Uterus (tissue), 4 donors: ENCODE measurements around the gene FAM228A. TPM values are rescaled to one million over a fixed set of nuclear protein-coding genes. Genes with fewer than 3 reads are reported as not detected.

Source experiments
- DNase-seq, 2 donors: peaks; one replicate each; pipeline ENCODE4 v3.0.0-alpha.2; 2019 to 2020
- H3K27ac ChIP-seq, 2 donors: fragments of 200-600 bp; sonication (generic); 1 replicate in 1 of 2; 2 replicates in 1 of 2; pipeline ENCODE4 v1.5.1; 2016 to 2018
- H3K27me3 ChIP-seq, 2 donors: fragments of 200-600 bp; sonication (generic); one replicate each; pipeline ENCODE4 v1.5.1; 2018 to 2019; ENCODE audit warnings: control low read depth in 1 of 2
- H3K36me3 ChIP-seq, 2 donors: fragments of 200-600 bp; sonication (generic); one replicate each; pipeline ENCODE4 v1.5.1; 2019; ENCODE audit warnings: control low read depth in 1 of 2
- H3K4me1 ChIP-seq, 2 donors: fragments of 200-600 bp; sonication (generic); one replicate each; pipeline ENCODE4 v1.5.1; 2018 to 2019; ENCODE audit warnings: control low read depth in 1 of 2
- H3K4me3 ChIP-seq, 2 donors: fragments of 200-600 bp; sonication (generic); 1 replicate in 1 of 2; 2 replicates in 1 of 2; pipeline ENCODE4 v1.5.1; 2018 to 2019; ENCODE audit warnings: mild to moderate bottlenecking in 1 of 2
- H3K9me3 ChIP-seq, 2 donors: fragments of 200-600 bp; sonication (generic); one replicate each; pipeline ENCODE4 v1.5.1; 2019; ENCODE audit warnings: control low read depth in 1 of 2
- CTCF ChIP-seq, 4 experiments: fragments of 200-600 bp in 2 of 4; fragments of 450-650 bp in 2 of 4; sonication (generic) in 2 of 4; IDR thresholded peaks; one replicate each; pipeline ENCODE4 v1.5.1; 2016 to 2019; ENCODE audit warnings: antibody characterized with exemption in 4 of 4, mild to moderate bottlenecking in 2 of 4, moderate library complexity in 1 of 4
- POLR2A ChIP-seq, 2 donors: fragments of 450-650 bp; IDR thresholded peaks; one replicate each; pipeline ENCODE4 v1.6.1; 2016; ENCODE audit warnings: antibody characterized with exemption in 2 of 2, mild to moderate bottlenecking in 1 of 2, moderate library complexity in 1 of 2
- intact Hi-C: fragments of 100-400 bp; cut with DNase I; formaldehyde crosslinking; loops from one replicate; pipeline ENCODE4 v1.15.1; 2023; ENCODE audit warnings: low total_unique reads
- total RNA-seq, 4 donors: library from RNA; depleted of rRNA in 3 of 4; stranded (reverse); fragments of >200 nt in 3 of 4; gene quantifications; one replicate each; pipeline versions ENCODE4 v1.1.0 to v1.2.4, GENCODE V29; 2014 to 2023
- donor health status: DM: yes; HTN: yes; CAD: no.

The FAM228A gene
- total RNA-seq, 4 donors from 2014 or later, result 1.4 to 3.1 (median 3.0) TPM; not detected in 1

GRCh38 chr2:24205131-24205530 lies 30.3 kb downstream of the FAM228A start:
- no peaks in the 10 kb centered on the region for H3K27me3 ChIP-seq
- no peak overlapping the region for H3K27ac ChIP-seq
- H3K9me3 ChIP-seq, result no peaks in the 10 kb centered on the region
- no peak overlapping the region for H3K4me3 ChIP-seq
- TF ChIP-seq POLR2A (IDR thresholded peaks at IDR 0.05), result no peak
- TF ChIP-seq CTCF (IDR thresholded peaks at IDR 0.05), result no peak
- no peak for DNase-seq
- intact Hi-C loops, result no loop called here
- no peaks in the 10 kb centered on the region for H3K36me3 ChIP-seq
- no peaks in the 10 kb centered on the region for H3K4me1 ChIP-seq

- Histone ChIP-seq H3K4me1 (no peaks in the 10 kb centered on the region), H3K4me3 (no peak overlapping the region), H3K36me3 (no peaks in the 10 kb centered on the region), H3K27me3 (no peaks in the 10 kb centered on the region), H3K9me3 (no peaks in the 10 kb centered on the region), H3K27ac (no peak overlapping the region)
- no peak for DNase-seq
- intact Hi-C loops, result no loop called here
- no peak for TF ChIP-seq CTCF (IDR thresholded peaks at IDR 0.05)
- TF ChIP-seq POLR2A (IDR thresholded peaks at IDR 0.05), result no peak
These were observed 31.4 kb downstream of the FAM228A start for GRCh38 chr2:24206242-24206641.

- no peaks in the 10 kb centered on the region for H3K4me1 ChIP-seq
- H3K36me3 ChIP-seq, result no peaks in the 10 kb centered on the region
- H3K27ac ChIP-seq, result no peak overlapping the region
- no peak for DNase-seq
- TF ChIP-seq POLR2A (IDR thresholded peaks at IDR 0.05) (no peak), CTCF (IDR thresholded peaks at IDR 0.05) (no peak)
- H3K9me3 ChIP-seq, result no peaks in the 10 kb centered on the region
- H3K4me3 ChIP-seq, result no peak overlapping the region
- intact Hi-C loops, result no loop called here
- H3K27me3 ChIP-seq, result no peaks in the 10 kb centered on the region
These were observed 31.9 kb downstream of the FAM228A start for GRCh38 chr2:24206714-24207113.

- H3K27ac ChIP-seq, result no peak overlapping the region
- intact Hi-C loops, result no loop called here
- H3K4me1 ChIP-seq, result no peaks in the 10 kb centered on the region
- no peak overlapping the region for H3K4me3 ChIP-seq
- H3K9me3 ChIP-seq, result no peaks in the 10 kb centered on the region
- DNase-seq, result no peak
- H3K27me3 ChIP-seq, result no peaks in the 10 kb centered on the region
- TF ChIP-seq POLR2A (IDR thresholded peaks at IDR 0.05) (no peak), CTCF (IDR thresholded peaks at IDR 0.05) (no peak)
- no peaks in the 10 kb centered on the region for H3K36me3 ChIP-seq
These were observed 32.5 kb downstream of the FAM228A start for GRCh38 chr2:24207359-24207758.

GRCh38 chr2:24208490-24208889 lies 33.6 kb downstream of the FAM228A start:
- no peaks in the 10 kb centered on the region for H3K36me3 ChIP-seq
- intact Hi-C loops, result no loop called here
- TF ChIP-seq POLR2A (IDR thresholded peaks at IDR 0.05), result no peak
- TF ChIP-seq CTCF (IDR thresholded peaks at IDR 0.05), result no peak

More at GRCh38 chr2:24208490-24208889, 33.6 kb downstream of the FAM228A start:
- no peak for DNase-seq
- no peaks in the 10 kb centered on the region for H3K9me3 ChIP-seq
- H3K27me3 ChIP-seq, result no peaks in the 10 kb centered on the region
- H3K4me3 ChIP-seq, result no peak overlapping the region
- H3K4me1 ChIP-seq, result no peaks in the 10 kb centered on the region
- no peak overlapping the region for H3K27ac ChIP-seq
